Upper lobe of left lung (tissue), 4 donors: ENCODE measurements around the gene RAP1GDS1.

Source experiments
- CTCF ChIP-seq, 6 experiments: fragments of 450-650 bp in 4 of 6; fragments of 200-600 bp in 2 of 6; sonication (generic) in 2 of 6; IDR thresholded peaks; one replicate each; pipeline ENCODE4 v1.5.1; 2016 to 2019; ENCODE audit warnings: antibody characterized with exemption in 6 of 6
- EP300 ChIP-seq, 4 donors: sonication (generic); formaldehyde crosslinking; IDR thresholded peaks; one replicate each; pipeline ENCODE4 v1.5.1; 2017; ENCODE audit warnings: antibody characterized with exemption in 4 of 4, control low read depth in 2 of 4
- POLR2A ChIP-seq, 4 donors: fragments of 450-650 bp; IDR thresholded peaks; one replicate each; pipeline ENCODE4 v1.5.1; 2016 to 2017; ENCODE audit warnings: antibody characterized with exemption in 4 of 4, mild to moderate bottlenecking in 2 of 4
- POLR2AphosphoS5 ChIP-seq, 2 donors: sonication (generic); formaldehyde crosslinking; IDR thresholded peaks; one replicate each; pipeline ENCODE4 v1.5.1; 2017; ENCODE audit warnings: antibody characterized with exemption in 2 of 2

- no peak for TF ChIP-seq CTCF (IDR thresholded peaks at IDR 0.05)
- no peak for TF ChIP-seq POLR2AphosphoS5 (IDR thresholded peaks at IDR 0.05)
- no peak for TF ChIP-seq POLR2A (IDR thresholded peaks at IDR 0.05)
- TF ChIP-seq EP300 (IDR thresholded peaks at IDR 0.05), result no peak
Observed at GRCh38 chr4:98416844-98417243, 155.7 kb downstream of the RAP1GDS1 start.
